Measurements from ENCODE around the gene C15orf39.

The C15orf39 gene

DNA sequence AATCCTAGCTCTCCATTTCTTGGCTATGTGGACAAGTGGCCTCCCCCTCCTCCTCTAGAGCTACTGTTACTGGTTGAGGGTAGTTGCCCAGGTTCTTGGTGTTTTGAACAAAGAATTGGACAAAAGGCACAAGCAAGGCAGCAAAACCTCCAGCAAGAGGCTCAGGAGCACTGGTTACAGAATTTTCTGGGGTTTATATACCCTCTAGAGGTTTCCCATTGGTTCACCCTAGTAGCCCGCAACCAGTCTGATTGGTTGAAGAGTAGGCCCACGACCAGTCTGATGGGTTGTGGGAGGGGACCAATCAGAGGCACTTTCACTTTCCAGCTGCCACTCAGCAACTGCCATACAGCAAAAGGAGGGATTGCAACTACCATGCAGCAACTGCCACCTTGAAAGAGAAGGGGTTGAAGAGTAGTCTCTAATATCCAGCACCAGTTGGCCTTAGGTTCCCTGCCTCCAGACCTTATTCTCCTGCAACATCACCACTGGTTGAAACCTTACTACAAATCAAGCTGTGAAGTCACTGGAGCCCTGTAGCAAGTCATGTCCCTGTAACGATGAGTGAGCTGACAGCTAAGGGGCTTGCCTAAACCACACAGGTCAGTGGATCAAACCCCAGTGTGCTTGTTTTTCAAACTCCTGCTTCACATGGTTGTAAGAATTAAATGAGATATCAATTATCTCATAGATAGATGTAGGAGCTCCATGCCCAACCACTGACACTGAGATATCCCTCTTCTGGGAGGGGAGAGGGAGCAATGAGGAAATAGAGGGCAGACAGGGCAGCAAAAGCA is 2.9 kb upstream of the C15orf39 start:
- peak; percentile 78 for DNase-seq

- DNase-seq: no peak
Observed at GRCh38 chr15:75199357-75199940, 2.2 kb upstream of the C15orf39 start.

DNA sequence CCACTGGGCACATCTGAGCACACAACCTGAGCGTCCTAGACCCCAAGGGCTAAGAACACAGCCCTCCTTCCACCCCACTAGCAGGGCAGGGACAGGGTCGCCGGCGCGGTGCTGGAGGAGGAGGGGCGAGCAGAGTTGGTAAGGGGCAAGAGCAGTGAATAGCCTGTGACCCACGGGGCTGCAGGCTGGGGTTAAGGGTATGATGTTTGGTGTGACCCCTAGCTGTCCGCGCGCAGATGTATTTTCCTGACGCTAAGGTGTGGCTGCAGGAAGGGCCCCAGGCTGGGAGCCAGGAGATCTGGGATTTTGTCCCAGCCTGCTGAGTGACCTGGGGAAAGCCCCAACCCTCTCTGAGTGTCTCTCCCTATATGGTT is 1.3 kb upstream of the C15orf39 start:
- DNase-seq: no peak

DNA sequence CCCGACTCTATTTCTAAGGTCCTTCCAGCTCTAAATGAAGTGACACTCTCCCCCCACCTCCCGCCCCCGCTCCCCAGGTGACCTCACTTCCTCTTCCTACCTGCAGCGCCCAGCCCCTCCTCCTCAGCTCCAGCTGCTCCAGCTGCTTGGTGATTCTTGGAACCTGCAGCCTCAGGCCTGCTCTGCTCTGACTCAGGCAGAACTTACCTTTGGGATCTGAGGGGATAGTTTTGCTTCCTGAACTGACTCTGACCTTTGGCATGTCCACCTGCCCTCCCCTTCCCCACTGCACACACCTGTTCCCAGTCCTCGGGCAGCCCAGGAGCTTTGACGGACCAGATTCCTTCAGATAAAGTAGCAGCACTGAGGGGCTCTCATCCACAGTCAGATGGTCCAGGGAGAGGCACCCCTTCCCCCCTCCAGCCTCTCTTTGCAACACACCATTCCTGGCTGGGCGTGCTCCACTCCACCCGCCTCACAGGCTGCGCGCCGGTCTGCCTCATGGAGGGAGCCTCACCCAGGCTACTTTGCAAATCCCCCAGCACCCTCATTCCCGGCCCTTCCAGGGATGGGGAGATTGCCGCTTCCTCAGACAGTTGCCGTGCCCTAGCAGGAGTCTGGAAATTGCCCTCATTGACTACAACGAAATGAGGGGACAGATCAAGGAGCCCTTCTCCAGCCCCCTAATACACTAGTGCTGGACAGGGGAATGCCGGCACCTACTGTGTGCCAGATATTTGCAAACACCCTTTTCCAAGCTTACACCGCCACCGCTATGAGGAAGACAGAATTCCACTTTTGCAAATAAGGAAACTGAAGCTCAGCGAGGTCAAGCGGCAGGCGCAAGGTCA is 692 bp upstream of the C15orf39 start:
- no peak for DNase-seq

- DNase-seq: peak; percentile 83
Observed at GRCh38 chr15:75202251-75203016, 752 bp downstream of the C15orf39 start.

DNA sequence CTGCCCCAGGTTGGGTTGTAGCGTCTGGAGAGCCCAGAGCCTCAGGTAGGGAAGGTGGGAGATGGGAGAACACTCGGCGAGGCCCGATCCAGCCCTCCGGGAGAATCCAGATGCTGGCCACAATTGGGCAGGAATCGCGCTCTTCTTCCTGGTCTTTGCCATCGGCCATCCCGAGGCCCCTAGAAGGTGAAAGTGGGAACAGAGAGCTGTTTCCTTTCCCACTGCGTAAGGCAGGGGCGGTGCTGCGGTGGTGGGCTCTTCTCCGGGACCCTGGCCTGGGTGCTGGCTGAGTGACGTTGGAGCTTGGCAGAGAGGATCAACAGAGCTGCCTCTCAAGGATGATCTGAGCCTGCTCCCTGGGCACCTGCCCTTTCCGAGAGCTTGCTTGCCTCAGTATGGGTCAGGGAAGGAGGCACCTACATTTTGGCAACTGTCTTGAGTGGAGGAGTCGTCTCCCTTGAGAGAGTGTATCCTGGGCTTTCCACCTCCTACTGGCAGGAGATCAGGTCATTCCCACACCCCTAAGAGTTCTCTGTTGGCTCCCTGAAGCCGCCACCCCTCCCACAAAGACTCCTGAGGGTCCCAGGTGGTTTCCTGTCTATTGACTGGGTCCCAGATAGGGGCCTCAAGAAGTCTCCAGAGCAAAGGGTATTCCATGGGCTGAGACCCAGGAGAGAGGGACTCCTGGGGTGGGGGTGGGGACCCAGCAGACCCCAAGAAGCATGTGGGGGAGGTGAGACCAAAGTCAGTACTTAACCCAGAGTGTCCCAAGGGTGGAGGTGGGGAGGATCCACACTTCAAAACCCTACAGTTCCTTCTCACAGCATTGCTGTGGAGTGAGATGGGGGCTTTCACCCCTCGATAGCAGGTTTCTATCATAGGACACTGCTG is 1.6 kb downstream of the C15orf39 start:
- DNase-seq: peak; percentile 36

- DNase-seq: no peak
Observed at GRCh38 chr15:75203908-75204263, 2.2 kb downstream of the C15orf39 start.

- peak; percentile 91 for DNase-seq
Observed at GRCh38 chr15:75204340-75205063, 2.8 kb downstream of the C15orf39 start.

GRCh38 chr15:75205064-75205395 is 3.3 kb downstream of the C15orf39 start:
- DNase-seq: no peak

DNA sequence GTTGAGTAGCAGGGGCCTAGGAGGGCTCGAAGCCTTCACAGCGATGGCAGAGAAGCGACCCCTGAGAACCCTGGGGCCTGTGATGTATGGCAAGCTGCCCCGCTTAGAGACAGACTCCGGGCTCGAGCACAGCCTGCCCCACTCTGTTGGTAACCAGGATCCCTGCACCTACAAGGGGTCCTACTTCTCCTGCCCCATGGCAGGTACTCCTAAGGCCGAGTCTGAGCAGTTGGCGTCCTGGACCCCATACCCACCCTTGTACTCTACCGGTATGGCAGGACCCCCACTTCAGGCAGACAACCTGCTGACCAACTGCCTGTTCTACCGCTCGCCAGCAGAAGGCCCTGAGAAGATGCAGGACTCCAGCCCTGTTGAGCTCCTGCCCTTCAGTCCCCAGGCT is 4.3 kb downstream of the C15orf39 start:
- DNase-seq: no peak

DNA sequence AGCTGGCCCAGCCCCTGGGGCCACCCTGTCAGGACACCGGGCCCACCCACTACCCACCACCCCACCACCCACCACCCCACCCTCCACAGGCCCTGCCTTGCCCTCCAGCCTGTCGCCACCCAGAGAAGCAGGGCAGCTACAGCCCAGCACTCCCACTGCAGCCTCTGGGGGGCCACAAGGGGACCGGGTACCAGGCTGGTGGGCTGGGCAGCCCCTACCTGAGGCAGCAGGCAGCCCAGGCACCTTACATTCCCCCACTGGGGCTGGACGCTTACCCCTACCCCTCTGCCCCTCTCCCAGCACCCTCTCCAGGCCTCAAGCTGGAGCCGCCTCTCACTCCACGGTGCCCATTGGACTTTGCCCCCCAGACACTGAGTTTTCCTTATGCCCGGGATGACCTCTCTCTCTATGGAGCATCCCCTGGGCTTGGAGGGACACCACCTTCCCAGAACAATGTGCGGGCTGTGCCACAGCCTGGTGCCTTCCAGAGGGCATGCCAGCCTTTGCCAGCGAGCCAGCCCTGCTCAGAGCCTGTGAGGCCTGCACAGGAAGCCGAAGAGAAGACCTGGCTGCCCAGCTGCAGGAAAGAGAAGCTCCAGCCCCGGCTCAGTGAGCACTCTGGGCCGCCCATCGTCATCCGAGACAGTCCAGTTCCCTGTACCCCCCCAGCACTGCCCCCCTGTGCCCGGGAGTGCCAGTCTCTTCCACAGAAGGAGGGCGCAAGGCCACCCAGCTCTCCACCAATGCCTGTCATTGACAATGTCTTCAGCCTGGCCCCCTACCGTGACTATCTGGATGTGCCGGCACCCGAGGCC is 5.3 kb downstream of the C15orf39 start:
- no peak for DNase-seq

- no peak for DNase-seq
Observed at GRCh38 chr15:75207618-75208500, 6.2 kb downstream of the C15orf39 start.

DNA sequence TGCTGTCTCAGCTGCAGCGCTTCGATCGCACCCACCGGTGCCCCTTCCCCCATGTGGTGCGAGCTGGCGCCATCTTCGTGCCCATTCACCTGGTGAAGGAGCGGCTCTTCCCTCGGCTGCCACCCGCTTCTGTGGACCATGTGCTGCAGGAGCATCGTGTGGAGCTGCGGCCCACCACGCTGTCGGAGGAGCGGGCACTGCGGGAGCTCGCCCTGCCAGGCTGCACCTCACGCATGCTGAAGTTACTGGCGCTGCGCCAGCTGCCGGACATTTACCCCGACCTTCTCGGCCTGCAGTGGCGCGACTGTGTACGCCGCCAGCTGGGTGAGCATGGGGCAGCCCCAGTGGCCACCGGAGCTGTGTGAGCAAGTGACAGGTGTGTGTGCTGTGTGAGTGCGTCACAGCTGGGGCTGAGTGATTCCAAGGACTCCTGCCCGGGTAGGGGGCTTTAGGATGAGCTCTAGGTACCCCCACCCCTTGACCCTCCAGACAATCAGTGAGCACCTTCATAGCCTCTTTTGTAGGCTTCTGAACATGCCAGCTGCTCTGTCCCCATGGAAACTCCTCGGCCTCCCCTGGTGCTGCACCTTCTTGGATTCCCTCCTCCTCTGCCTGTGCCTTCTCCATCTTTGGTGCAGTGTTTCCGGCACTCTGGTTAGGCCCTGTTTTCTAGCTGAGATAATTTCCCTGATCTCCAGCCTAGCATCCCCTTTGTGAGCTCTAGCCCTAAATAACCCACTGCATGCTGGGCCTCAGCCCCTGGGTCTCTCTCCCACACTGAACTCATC is 7.0 kb downstream of the C15orf39 start:
- no peak for DNase-seq

DNA sequence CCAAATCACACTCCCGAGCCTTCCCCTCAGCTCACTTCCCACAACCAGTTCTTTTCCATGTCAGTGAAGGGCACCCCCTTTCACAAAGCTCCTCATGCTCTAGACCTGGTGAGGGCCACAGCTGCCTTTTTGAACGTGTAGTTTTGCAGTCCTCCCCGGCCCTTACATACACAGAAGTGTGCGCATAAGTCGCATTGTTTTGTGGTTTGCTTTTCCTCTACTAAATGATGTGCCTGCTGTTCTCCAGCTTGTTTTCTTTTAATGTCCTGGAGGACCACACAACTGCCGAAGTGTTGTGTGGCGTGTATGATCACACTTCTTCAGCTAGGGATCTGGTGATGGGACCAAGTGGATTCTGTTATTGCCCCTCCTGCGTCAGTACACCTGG is 7.6 kb downstream of the C15orf39 start:
- DNase-seq: no peak

DNA sequence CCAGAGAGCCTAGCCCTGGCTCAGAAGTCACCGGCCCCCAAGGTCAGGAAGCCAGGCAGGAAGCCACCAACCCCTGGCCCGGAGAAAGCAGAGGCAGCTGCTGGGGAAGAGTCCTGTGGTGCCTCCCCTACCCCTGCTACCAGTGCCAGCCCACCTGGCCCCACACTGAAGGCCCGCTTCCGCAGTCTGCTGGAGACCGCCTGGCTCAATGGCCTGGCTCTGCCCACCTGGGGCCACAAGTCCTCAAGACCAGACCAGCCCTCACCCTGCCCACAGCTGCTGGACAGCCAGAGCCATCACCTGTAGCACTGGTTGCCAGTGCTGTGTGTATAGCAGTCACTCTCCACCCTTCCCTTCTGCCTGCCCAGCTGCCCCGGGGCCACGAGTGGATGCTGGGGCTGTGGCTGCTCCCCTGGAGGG is 9.1 kb downstream of the C15orf39 start:
- DNase-seq: no peak

- DNase-seq: no peak
Observed at GRCh38 chr15:75211436-75212199, 9.9 kb downstream of the C15orf39 start.

DNA sequence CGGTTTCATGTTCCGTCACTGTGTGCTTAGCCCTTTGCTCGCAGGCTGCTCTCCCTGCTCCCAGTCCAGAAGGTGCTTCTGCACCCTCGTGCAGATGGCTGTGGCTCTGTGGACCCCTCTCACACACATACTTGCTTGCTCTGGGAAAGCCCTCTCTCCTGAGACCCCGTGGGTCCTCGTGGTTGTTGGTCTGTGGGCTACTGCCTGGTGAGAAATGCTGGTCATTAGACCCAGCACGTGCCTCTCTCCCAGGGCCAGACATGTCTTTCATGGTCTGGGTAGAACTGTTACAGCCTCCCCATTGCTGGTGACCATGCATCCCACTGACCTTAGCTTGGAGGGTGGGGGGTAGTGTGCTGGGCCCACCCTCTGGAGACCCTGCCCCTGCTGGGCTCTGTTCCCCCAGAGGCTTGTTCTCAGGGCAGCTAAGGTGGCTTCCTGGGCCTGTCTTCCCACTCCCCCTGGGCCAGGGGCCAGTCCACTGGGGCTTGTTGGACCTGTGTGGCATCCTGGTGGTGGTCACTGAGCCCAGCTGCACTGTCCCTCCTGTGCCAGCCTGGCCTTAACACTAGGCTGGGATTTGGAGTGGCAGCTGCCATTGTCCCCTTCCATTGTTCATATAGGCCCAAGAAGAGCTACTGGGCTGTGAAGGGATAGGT is 10.6 kb downstream of the C15orf39 start:
- DNase-seq: no peak

All from inflammatory macrophage treated with lipopolysaccharide for 4 hours (primary cell).